AG08395 (cell line): Measurements from ENCODE around the gene RTL5.

Experiments used
- DNase-seq: peaks from one replicate; pipeline ENCODE4 v3.0.0; 2012; ENCODE audit warnings: mixed read lengths, low spot score

The RTL5 gene

GRCh38 chrX:72129661-72130060, 2.1 kb downstream of the RTL5 start:
- DNase-seq, result no peak

- DNase-seq, result peak; percentile 16
These were observed 2.8 kb downstream of the RTL5 start for GRCh38 chrX:72128881-72129280.

GRCh38 chrX:72128183-72128834, 3.4 kb downstream of the RTL5 start:
- DNase-seq, result no peak

- DNase-seq, result no peak
These were observed 4.4 kb downstream of the RTL5 start for GRCh38 chrX:72127332-72127731.

GRCh38 chrX:72126539-72127140, 5.1 kb downstream of the RTL5 start:
- peak; percentile 92 for DNase-seq

GRCh38 chrX:72126048-72126415, 5.7 kb downstream of the RTL5 start:
- no peak for DNase-seq

GRCh38 chrX:72125331-72126047, 6.2 kb downstream of the RTL5 start:
- DNase-seq, result no peak

- no peak for DNase-seq
These were observed 7.0 kb downstream of the RTL5 start for GRCh38 chrX:72124540-72125201.

- DNase-seq, result peak; percentile 60
These were observed 8.1 kb downstream of the RTL5 start for GRCh38 chrX:72123471-72124185.

GRCh38 chrX:72122621-72123337, 8.9 kb downstream of the RTL5 start:
- DNase-seq, result no peak

- DNase-seq, result peak; percentile 82
These were observed 10.3 kb downstream of the RTL5 start for GRCh38 chrX:72121383-72121782.

GRCh38 chrX:72120837-72121236, 10.9 kb downstream of the RTL5 start:
- no peak for DNase-seq

GRCh38 chrX:72117636-72118210, 14.0 kb downstream of the RTL5 start:
- no peak for DNase-seq

- DNase-seq, result no peak
These were observed 16.3 kb downstream of the RTL5 start for GRCh38 chrX:72115380-72115779.

GRCh38 chrX:72114807-72115206, 16.9 kb downstream of the RTL5 start:
- DNase-seq, result no peak

- DNase-seq, result no peak
These were observed 17.4 kb downstream of the RTL5 start for GRCh38 chrX:72114306-72114705.

- DNase-seq, result no peak
These were observed 18.3 kb downstream of the RTL5 start for GRCh38 chrX:72113461-72113860.

GRCh38 chrX:72110876-72111708, 20.6 kb downstream of the RTL5 start:
- DNase-seq, result no peak

- no peak for DNase-seq
These were observed 21.5 kb downstream of the RTL5 start for GRCh38 chrX:72110051-72110875.
